H9 (cell line): ENCODE measurements around the gene ST8SIA2. TPM values are rescaled to one million over a fixed set of nuclear protein-coding genes. Genes with fewer than 3 reads are reported as not detected.

Experiments used
- DNase-seq: peaks from one replicate; pipeline ENCODE4 v3.0.0-alpha.2; 2017
- H2AFZ ChIP-seq: one replicate; pipeline ENCODE4 v1.6.1; 2013; ENCODE audit warnings: mild to moderate bottlenecking, low read length, control low read depth, moderate library complexity
- H2AK5ac ChIP-seq: 2 replicates; pipeline ENCODE4 v1.6.1; 2013; ENCODE audit warnings: low read length, control low read depth, mixed read lengths; ENCODE audit not compliant: insufficient read length
- H2BK120ac ChIP-seq: one replicate; pipeline ENCODE4 v1.6.1; 2013; ENCODE audit warnings: low read depth, mild to moderate bottlenecking, low read length, control low read depth, inconsistent platforms; ENCODE audit not compliant: poor library complexity, severe bottlenecking
- H2BK12ac ChIP-seq: 2 replicates; pipeline ENCODE4 v1.6.1; 2013; ENCODE audit warnings: low read length, control low read depth, mixed read lengths, low read depth; ENCODE audit not compliant: insufficient read length
- H2BK15ac ChIP-seq: 2 replicates; pipeline ENCODE4 v1.6.1; 2013; ENCODE audit warnings: low read depth, low read length, control low read depth
- H2BK20ac ChIP-seq: one replicate; pipeline ENCODE4 v1.6.1; 2013; ENCODE audit warnings: low read depth, mild to moderate bottlenecking, low read length, control low read depth, inconsistent platforms; ENCODE audit not compliant: poor library complexity, severe bottlenecking
- H2BK5ac ChIP-seq: 2 replicates; pipeline ENCODE4 v1.6.1; 2013; ENCODE audit warnings: low read length, control low read depth, mixed read lengths; ENCODE audit not compliant: insufficient read length
- H3K14ac ChIP-seq: 2 replicates; pipeline ENCODE4 v1.6.1; 2013; ENCODE audit warnings: low read length, control low read depth; ENCODE audit not compliant: insufficient read depth
- H3K18ac ChIP-seq: 2 replicates; pipeline ENCODE4 v1.6.1; 2013; ENCODE audit warnings: low read depth, mild to moderate bottlenecking, mixed read lengths, low read length, control low read depth; ENCODE audit not compliant: insufficient read length
- H3K23ac ChIP-seq: 2 replicates; pipeline ENCODE4 v1.6.1; 2013; ENCODE audit warnings: low read length, control low read depth, mixed read lengths, low read depth; ENCODE audit not compliant: insufficient read length
- H3K23me2 ChIP-seq: 2 replicates; pipeline ENCODE4 v1.6.1; 2013; ENCODE audit warnings: low read depth, mild to moderate bottlenecking, mixed read lengths, low read length, control low read depth; ENCODE audit not compliant: insufficient read length, poor library complexity, severe bottlenecking
- H3K27ac ChIP-seq: 2 replicates; pipeline ENCODE4 v1.5.1; 2013; ENCODE audit warnings: low read length, control low read depth, mixed read lengths, low read depth; ENCODE audit not compliant: insufficient read length
- H3K27me3 ChIP-seq: 2 replicates; pipeline ENCODE4 v1.6.1; 2013; ENCODE audit warnings: low read length, control low read depth, inconsistent platforms; ENCODE audit not compliant: insufficient read depth
- H3K4ac ChIP-seq: 2 replicates; pipeline ENCODE4 v1.6.1; 2013; ENCODE audit warnings: low read depth, mild to moderate bottlenecking, control low read depth, inconsistent platforms, low read length, moderate library complexity
- H3K4me1 ChIP-seq: 2 replicates; pipeline ENCODE4 v1.6.1; 2013; ENCODE audit warnings: low read length, control low read depth, inconsistent platforms; ENCODE audit not compliant: insufficient read depth
- H3K4me2 ChIP-seq: 2 replicates; pipeline ENCODE4 v1.6.1; 2013; ENCODE audit warnings: low read length, control low read depth, mixed read lengths; ENCODE audit not compliant: insufficient read length, insufficient read depth
- H3K56ac ChIP-seq: 2 replicates; pipeline ENCODE4 v1.6.1; 2013; ENCODE audit warnings: low read depth, mild to moderate bottlenecking, mixed read lengths, low read length, control low read depth; ENCODE audit not compliant: insufficient read length
- H3K79me1 ChIP-seq: 2 replicates; pipeline ENCODE4 v1.6.1; 2013; ENCODE audit warnings: low read depth, mild to moderate bottlenecking, moderate library complexity, low read length, control low read depth, inconsistent platforms; ENCODE audit not compliant: insufficient read depth, poor library complexity, severe bottlenecking
- H3K79me2 ChIP-seq: 2 replicates; pipeline ENCODE4 v1.6.1; 2013; ENCODE audit warnings: low read length, control low read depth, inconsistent platforms; ENCODE audit not compliant: insufficient read depth
- H3K9ac ChIP-seq: 2 replicates; pipeline ENCODE4 v1.6.1; 2013; ENCODE audit warnings: low read length, control low read depth, mixed read lengths; ENCODE audit not compliant: insufficient read length; ENCODE audit errors: extremely low read depth
- H3K9me3 ChIP-seq: one replicate; pipeline ENCODE4 v1.6.1; 2013; ENCODE audit warnings: low read depth, low read length, inconsistent platforms; ENCODE audit not compliant: control insufficient read depth
- H3T11ph ChIP-seq: one replicate; pipeline ENCODE4 v1.6.1; 2013; ENCODE audit warnings: mild to moderate bottlenecking, low read length, control low read depth, inconsistent platforms
- H4K20me1 ChIP-seq: one replicate; pipeline ENCODE4 v1.6.1; 2013; ENCODE audit not compliant: control insufficient read depth, insufficient read length, insufficient read depth
- H4K5ac ChIP-seq: 2 replicates; pipeline ENCODE4 v1.6.1; 2013; ENCODE audit warnings: low read depth, mild to moderate bottlenecking, mixed read lengths, low read length, control low read depth; ENCODE audit not compliant: insufficient read length
- H4K8ac ChIP-seq: replicated peaks from 2 replicates; pipeline ENCODE4 v1.6.1; 2013; ENCODE audit warnings: low read length, control low read depth, mixed read lengths, low read depth; ENCODE audit not compliant: insufficient read length
- H4K91ac ChIP-seq: 2 replicates; pipeline ENCODE4 v1.6.1; 2013; ENCODE audit warnings: low read depth, mild to moderate bottlenecking, moderate library complexity, mixed read lengths, low read length, control low read depth; ENCODE audit not compliant: insufficient read length
- H3K27ac Mint-ChIP-seq, 3 experiments: 2 replicates in 2 of 3; 3 replicates in 1 of 3; pipeline ENCODE4 v1.8.0; 2020 to 2021; ENCODE audit warnings: mixed read lengths in 3 of 3, mild to moderate bottlenecking in 1 of 3, moderate library complexity in 1 of 3
- H3K27me3 Mint-ChIP-seq: 2 replicates; pipeline ENCODE4 v1.8.0; 2021; ENCODE audit warnings: low read depth, mild to moderate bottlenecking, moderate library complexity, mixed read lengths
- H3K36me3 Mint-ChIP-seq, 3 experiments: 2 replicates in 2 of 3; 3 replicates in 1 of 3; pipeline ENCODE4 v1.8.0; 2020 to 2021; ENCODE audit warnings: low read depth in 3 of 3, mixed read lengths in 3 of 3; ENCODE audit not compliant: insufficient read depth in 1 of 3
- H3K4me1 Mint-ChIP-seq, 2 experiments: 2 replicates each; pipeline ENCODE4 v1.8.0; 2020; ENCODE audit warnings: mixed read lengths in 2 of 2
- H3K4me3 Mint-ChIP-seq, 2 experiments: 2 replicates in 1 of 2; 3 replicates in 1 of 2; pipeline ENCODE4 v1.8.0; 2020 to 2021; ENCODE audit warnings: mild to moderate bottlenecking in 2 of 2, mixed read lengths in 2 of 2, moderate library complexity in 1 of 2
- H3K9me3 Mint-ChIP-seq, 2 experiments: 2 replicates in 1 of 2; 3 replicates in 1 of 2; pipeline ENCODE4 v1.8.0; 2020; ENCODE audit warnings: mild to moderate bottlenecking in 2 of 2, mixed read lengths in 2 of 2, moderate library complexity in 1 of 2
- CTCF ChIP-seq: fragments of 200-600 bp; sonication (generic); conservative IDR thresholded peaks from 3 replicates; pipeline ENCODE4 v1.8.0; 2021; ENCODE audit warnings: antibody characterized with exemption, mild to moderate bottlenecking
- WGBS: extraction: QIAGEN DNeasy Blood & Tissue Kit; methylation state at CpG from one replicate; pipeline ENCODE4 v1.1.7; 2013; ENCODE audit warnings: missing lambda C conversion rate, low lambda C conversion rate, mixed read lengths; ENCODE audit not compliant: insufficient read length; ENCODE audit errors: extremely low coverage; 5-methylcytosine and 5-hydroxymethylcytosine counted together
- total RNA-seq: library from RNA; stranded (reverse); gene quantifications from 2 replicates; pipeline ENCODE4 v1.2.1, GENCODE V29; 2021

ST8SIA2 gene
- total RNA-seq, 1 experiment from 2014 or later, result 1.8 TPM

- H4K20me1 ChIP-seq, result no peaks in the 10 kb centered on the region
- H3K56ac ChIP-seq, result no peak overlapping the region
- TF ChIP-seq CTCF, result no peak
- no peak overlapping the region for H2BK12ac ChIP-seq
- Mint-ChIP-seq H3K27me3 (peaks cover 8% of the 10 kb centered on the region), H3K9me3 (no peaks in the 10 kb centered on the region), H3K4me1 (no peaks in the 10 kb centered on the region; a peak in 1 of 4 replicates), H3K27ac (no peak overlapping the region), H3K4me3 (no peak overlapping the region), H3K36me3 (no peaks in the 10 kb centered on the region; a peak in 1 of 7 replicates)
- H3K23ac ChIP-seq, result no peak overlapping the region
- H2AFZ ChIP-seq, result no peak overlapping the region
- WGBS, result no CpG with 5 or more reads among the region's 2 CpGs
- H3K18ac ChIP-seq, result no peak overlapping the region
- H3K9ac ChIP-seq, result no peak overlapping the region
- H2AK5ac ChIP-seq, result no peak overlapping the region
- H3K4ac ChIP-seq, result no peak overlapping the region
- H2BK5ac ChIP-seq, result no peak overlapping the region
- H3K14ac ChIP-seq, result no peak overlapping the region
- no peaks in the 10 kb centered on the region; the same call in 1 of the 2 replicates for H3K4me1 ChIP-seq
- H3K79me1 ChIP-seq, result no peaks in the 10 kb centered on the region
- no peak overlapping the region for H4K91ac ChIP-seq
- no peaks in the 10 kb centered on the region for H3K79me2 ChIP-seq
- no peak overlapping the region for H2BK15ac ChIP-seq
- no peak overlapping the region for H2BK20ac ChIP-seq
- no peaks in the 10 kb centered on the region for H3K9me3 ChIP-seq
- no peak for DNase-seq
- no peak overlapping the region for H4K5ac ChIP-seq
- H4K8ac ChIP-seq, result no peak overlapping the region
- no peaks in the 10 kb centered on the region for H3K23me2 ChIP-seq
- no peak overlapping the region for H3T11ph ChIP-seq
- H2BK120ac ChIP-seq, result no peak overlapping the region
- H3K4me2 ChIP-seq, result no peak overlapping the region
- no peaks in the 10 kb centered on the region for H3K27me3 ChIP-seq
- no peak overlapping the region for H3K27ac ChIP-seq
Measured at GRCh38 chr15:92462424-92463125, 68.9 kb downstream of the ST8SIA2 start.
